Myocyte (in vitro differentiated cells): Measurements from ENCODE around the gene PYGO2. TPM values are rescaled to one million over a fixed set of nuclear protein-coding genes. Genes with fewer than 3 reads are reported as not detected.

Experiments
- DNase-seq: peaks from one replicate; pipeline ENCODE4 v3.0.0-alpha.2; 2012; ENCODE audit warnings: low read depth
- polyA plus RNA-seq: library from polyadenylated mRNA; unstranded; fragments of >200 nt; gene quantifications from one replicate; pipeline ENCODE4 v1.2.1, GENCODE V29; 2012; ENCODE audit warnings: missing spikeins
- total RNA-seq: library from RNA; depleted of rRNA; stranded (reverse); fragments of >200 nt; gene quantifications from 2 replicates; pipeline ENCODE4 v1.2.3, GENCODE V29; 2014

PYGO2 gene, protein sequence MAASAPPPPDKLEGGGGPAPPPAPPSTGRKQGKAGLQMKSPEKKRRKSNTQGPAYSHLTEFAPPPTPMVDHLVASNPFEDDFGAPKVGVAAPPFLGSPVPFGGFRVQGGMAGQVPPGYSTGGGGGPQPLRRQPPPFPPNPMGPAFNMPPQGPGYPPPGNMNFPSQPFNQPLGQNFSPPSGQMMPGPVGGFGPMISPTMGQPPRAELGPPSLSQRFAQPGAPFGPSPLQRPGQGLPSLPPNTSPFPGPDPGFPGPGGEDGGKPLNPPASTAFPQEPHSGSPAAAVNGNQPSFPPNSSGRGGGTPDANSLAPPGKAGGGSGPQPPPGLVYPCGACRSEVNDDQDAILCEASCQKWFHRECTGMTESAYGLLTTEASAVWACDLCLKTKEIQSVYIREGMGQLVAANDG
- 25.8 and 31.0 TPM in 2 replicates for total RNA-seq
- 27.0 TPM for polyA plus RNA-seq

DNA sequence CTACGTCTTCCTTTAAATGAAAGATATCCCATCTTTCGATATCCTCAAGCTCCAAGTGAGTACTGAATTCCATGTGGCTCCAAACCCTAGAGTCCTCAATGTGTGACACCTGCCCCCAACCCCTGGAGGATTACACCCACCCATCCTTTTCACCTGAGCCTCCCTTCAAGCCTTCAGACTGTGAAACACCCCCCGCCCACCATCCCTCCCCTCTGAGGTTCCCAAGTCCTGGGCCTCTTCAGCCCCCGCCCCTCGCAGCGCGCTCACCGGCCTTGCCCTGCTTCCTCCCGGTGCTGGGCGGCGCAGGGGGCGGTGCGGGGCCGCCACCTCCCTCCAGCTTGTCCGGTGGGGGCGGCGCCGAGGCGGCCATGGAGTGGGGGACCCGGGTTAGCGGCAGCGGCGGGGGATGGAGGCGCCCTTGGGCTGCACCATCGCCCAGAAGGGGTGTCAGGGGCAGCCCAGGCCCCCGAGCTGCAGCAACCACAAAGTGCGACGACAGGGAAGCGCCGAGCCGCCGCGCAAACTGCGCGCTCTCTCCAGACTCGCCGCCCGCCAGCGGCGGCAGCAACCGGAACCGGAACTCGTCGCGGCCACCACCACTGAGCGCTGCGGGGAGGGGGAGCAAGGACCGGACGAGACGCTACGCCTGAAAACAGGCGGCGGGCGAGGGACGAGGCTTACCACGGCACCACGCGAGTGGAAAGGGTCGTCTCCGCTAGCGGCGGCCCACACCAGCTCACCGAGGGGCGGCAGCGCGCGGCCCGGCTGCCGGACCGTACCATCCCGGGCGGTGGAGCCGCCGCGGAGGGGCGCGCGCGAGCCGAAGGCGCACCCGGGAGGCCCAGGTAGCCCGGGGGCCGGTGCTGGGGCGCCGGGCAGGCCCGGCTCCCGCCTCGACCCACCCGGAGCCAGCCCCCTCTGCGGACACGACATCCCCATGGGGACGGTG is at the start of gene PYGO2:
TSS of gene PYGO2 (minus strand) at position 576 of the 949 bp plus-strand sequence. CDS start at position 370, 206 bp downstream.
- DNase-seq, result peak; percentile 83

DNA sequence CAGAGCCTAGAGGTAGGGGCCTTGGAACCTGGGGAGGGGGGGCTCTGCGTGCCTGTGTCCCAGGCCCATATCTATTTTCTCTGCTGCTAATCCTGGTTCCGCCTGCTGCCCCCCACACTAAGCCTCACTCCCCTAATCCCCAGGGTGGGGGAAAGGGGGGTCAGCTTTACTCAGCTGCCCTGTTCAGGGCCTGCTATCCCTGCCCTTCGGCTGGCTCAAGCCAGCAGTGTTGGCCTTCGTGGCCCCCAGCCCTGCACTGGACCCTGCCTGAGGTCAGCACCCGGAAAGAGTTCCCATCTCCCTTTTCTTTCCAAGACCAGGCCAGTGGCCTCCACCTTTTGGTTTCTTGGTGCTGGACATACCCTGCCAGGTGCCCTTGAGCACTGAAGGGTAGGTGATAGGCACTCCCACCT is 49.4 kb upstream of the PYGO2 start:
- no peak for DNase-seq

- DNase-seq, result no peak
Measured at GRCh38 chr1:155010211-155010918, 48.8 kb upstream of the PYGO2 start.

GRCh38 chr1:155009742-155010141 is 48.2 kb upstream of the PYGO2 start:
- DNase-seq, result no peak

DNA sequence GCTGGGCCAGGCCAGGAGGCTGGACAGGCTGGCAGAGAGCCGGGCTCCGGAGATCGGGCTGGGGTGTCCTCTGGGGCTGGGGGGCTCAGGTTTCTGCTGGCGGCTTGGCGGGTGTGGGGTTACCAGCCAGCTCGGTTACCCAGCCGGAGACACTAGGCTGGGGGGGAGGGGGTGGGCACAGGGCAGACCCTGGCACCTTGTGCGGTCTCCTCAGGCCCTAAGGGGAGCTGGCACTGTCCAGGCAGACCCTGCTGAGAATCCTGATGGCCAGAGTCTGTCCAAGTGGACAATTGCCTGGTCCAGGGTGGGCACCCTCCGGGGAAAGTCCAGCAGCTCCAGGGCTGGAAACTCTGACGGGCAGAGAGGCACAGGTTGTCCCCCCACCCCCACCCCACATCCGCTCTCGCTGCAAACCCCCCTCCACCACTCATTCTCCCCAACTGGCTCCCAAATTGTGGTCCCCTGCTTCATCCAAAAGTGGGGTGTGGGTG is 47.7 kb upstream of the PYGO2 start:
- DNase-seq, result no peak

DNA sequence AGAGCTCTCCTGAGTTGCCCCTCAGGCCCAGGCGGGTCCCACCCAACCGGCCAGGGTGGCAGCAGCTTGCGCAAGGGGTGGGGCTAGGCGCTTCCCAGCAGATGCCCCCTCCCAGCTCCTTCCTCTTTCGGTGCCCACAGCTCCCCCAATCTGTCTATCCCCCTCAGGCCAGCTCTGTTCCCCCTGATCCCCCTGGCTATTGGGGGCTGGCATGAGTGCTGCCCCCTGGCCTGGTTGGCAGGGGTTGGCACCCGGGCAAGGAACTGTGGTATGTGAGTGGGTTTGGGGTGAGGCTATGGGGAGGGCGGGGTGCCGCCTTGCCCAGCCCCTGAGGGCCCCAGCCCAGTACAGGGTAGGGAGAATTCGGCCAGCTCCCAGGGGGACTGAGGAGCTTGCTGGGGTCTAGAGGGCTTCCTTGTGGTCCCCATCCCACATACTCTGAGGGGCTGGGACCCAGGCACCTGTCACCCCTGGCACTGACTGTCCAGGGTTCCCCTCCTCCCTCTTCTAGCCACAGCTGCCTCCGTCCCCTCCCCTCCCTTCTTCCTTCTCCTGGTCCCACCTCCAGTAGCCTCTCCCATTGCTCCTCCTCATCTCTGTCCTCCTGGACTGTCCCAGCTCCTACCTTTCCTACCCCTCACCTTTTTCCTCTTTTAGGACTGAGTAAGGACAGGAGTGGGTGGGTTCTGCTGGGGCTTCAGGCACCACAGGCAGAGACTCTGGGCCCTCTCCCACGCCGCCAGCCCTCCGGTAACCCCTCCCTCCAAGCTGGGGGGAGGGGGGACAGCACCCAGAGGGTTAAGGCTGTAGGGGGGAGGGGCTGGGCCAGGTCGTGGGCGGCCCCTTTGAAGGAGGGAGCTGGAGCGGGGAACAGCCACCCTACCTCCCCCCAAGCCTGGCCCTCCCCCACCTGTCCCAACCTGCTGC is 46.7 kb upstream of the PYGO2 start:
- DNase-seq, result peak; percentile 70

GRCh38 chr1:155007251-155007828 is 45.8 kb upstream of the PYGO2 start:
- no peak for DNase-seq

- no peak for DNase-seq
Measured at GRCh38 chr1:155006601-155007101, 45.1 kb upstream of the PYGO2 start.

DNA sequence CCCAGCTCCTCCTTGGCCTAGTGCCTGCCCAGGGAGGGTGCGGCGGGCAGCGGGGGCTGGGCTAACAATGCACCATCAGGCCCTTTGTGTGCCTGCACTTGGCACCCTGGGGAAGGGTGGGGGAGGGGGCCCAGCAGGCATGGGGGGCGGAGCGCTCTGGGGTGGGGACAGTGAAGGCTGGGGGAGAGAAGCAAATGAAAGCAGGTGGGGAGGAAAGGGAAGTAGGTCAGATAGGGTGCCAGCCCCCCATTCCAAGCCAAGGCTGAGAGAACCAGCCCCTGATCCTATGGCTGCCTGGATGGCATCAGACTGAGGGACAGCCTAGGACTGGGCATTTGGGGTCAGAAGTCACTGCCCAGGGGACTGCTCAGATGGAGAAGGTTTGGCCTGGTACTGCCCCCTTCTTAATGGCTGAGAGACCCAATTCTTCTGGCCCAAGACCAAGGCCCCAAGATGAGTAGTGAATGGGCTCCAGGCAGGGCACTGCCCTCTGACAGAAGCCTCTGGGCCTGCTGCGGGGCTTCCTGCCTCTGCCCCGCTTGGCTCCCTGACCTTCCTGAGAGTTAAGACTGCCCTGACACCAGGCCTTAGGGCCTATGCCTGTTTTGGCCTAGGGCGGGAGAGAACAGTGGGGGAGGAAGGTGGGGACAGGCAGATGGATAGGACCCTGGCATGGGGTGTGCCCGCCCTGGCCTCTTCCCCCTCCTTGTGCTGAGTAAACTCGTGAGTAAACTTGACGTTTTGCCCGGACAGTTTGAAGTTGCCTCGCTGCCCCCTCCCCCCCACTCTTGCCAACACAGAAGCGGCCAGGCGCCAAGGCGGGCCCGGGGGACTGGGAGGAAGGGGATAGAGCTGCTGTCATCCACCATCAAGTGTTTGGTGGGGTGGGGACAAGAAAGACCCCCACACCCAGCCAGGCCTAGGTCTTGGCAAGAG is 43.8 kb upstream of the PYGO2 start:
- DNase-seq, result no peak

DNA sequence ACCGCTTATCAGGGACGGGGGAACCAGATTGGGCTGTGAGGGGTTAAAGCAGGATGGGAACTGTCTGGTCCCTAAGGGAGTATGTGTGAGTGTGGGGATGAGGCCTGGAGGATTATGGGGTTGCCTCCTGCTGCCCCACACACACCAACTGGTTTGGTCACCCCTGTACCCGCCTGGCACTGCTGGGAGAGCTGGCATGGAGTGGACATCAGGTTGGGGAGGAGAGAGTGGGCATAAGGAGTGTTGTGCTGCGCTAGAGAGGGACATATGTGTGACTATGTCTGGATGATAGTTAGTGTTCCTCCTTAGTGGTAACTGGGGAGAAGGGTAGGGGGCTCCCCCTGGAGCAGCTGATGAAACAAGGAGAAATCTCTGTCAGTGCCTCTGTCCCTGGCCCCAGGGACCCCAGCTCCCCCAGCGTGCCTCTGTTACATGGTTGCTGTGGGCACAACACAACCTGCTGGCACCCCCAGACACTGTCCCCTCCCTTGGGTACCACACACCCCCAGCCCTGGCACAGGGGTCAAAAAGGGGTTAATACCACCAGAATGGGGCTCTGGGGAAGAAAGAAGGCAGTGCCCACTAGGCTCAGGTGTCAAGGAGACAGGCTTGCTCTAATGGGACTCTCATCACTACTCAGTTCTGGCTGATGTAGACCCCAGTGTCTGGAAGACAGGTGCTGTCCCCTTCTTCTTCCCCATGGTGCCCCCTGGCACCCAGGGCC is 42.9 kb upstream of the PYGO2 start:
- DNase-seq, result no peak

DNA sequence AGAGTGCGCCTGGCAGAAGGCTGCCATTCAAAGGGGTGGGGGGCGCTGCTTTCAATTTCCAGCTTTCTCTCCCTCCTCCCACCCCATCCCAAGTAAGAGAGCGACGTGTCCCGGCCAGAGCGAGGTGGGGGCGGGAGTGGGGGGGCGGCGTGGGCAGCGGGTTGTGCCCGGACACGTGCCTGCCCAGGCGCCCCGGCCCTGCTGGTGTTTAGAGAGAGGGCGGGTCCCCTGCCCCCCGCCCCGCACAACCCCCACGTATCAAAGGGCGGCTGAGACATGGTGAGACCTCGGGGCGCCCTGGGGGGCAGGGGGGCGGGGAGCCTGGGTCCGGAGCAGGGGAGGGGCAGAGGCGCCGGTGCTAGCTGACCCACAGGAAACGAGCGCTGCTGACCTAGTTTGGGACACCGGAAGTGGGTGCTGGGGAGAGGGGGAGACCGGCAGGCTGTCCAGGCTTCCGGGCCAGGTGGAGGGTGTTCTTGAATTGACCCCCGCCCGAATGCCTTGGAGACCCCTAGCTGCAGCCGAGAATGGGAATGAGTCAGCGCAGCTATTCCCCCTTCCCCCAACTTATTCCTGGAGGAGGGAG is 42.3 kb upstream of the PYGO2 start:
- DNase-seq, result peak; percentile 76

DNA sequence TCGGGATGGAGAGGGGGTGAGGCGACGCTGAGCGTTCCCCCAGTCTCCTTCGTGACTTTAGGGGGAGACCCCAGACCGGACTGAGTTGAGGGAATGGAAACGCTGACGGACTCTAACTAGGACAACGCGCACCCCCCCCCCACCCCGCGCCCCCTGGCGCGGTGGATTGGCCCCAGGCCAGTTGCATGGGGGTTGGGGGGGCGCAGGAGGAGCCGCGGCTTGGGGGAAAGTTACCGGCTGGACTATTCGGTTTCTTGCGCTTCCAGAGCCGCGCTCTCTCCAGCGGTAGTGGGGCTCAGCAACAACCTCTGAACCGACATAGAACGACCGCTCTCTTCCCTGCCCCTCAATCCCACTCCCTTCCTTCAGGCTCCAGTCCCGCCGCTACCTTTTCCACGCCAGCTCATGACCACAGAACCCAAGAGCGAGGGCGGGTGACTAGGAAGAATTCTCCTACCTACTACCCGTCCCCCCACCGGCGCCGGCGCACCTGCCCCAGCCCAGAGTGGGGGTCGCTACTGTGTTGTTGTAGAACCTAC is 41.7 kb upstream of the PYGO2 start:
- no peak for DNase-seq

DNA sequence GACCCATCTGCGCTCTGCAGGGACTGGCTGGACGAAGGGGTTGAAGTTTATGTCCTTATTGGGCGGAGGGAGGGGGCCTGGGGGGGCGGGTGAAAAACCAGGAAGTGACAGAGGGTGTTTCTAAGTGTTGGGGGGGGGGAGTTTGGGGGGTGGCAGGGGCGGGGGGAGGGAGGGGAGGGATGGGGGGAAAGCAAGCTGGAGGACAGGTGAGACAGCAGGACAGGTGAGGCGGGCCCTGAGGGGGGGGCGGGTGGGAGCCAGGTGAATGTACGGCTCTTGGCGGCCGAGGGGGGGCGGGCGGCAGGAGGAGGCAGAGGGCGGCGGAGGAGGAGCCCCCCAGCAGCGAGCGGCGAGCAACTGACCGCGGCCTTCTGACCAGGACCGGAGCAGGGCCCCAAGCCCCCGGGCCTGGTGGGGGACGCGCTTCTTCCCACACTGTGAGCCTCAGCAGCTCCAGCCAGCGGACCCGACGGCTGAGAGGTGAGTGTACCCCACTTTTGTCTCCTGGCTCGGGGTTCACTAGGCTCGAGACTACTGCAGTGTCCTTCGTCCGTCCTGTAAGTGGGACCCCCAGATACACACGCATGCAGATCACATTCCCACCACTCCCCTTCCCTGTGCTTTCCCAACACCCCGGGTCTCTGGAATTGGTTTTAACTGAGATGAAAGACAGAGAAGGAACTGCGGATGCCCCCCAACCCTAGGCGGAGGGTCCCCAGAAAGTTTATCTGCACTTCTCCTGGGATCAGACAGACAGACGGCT is 41.1 kb upstream of the PYGO2 start, which contains the start of gene ZBTB7B:
TSS of gene ZBTB7B (plus strand) at position 339 of the 763 bp plus-strand sequence. CDS start 11,859 bp downstream, outside the sequence.
- DNase-seq, result no peak

- peak; percentile 100 for DNase-seq
Measured at GRCh38 chr1:155001675-155002463, 40.3 kb upstream of the PYGO2 start.

GRCh38 chr1:155001425-155001674 is 39.8 kb upstream of the PYGO2 start:
- DNase-seq, result no peak
